Stomach (tissue), 9 donors: Measurements from ENCODE around the gene GUF1. TPM values are rescaled to one million over a fixed set of nuclear protein-coding genes. Genes with fewer than 3 reads are reported as not detected.

ENCODE experiments used
- DNase-seq, 2 donors: peaks; one replicate each; pipeline versions ENCODE4 v3.0.0 to v3.0.0-alpha.2; 2013 to 2019
- H3K27ac ChIP-seq, 5 donors: fragments of 200-600 bp in 4 of 5; sonication (generic) in 4 of 5; one replicate each; pipeline ENCODE4 v1.5.1; 2013 to 2019; ENCODE audit warnings: mild to moderate bottlenecking in 1 of 5, moderate library complexity in 1 of 5
- H3K27me3 ChIP-seq, 3 donors: fragments of 200-600 bp; sonication (generic); one replicate each; pipeline ENCODE4 v1.5.1; 2017 to 2019; ENCODE audit warnings: mixed run types in 1 of 3
- H3K36me3 ChIP-seq, 4 donors: fragments of 200-600 bp; sonication (generic); 1 replicate in 3 of 4; 2 replicates in 1 of 4; pipeline ENCODE4 v1.5.1; 2016 to 2019
- H3K4me1 ChIP-seq, 4 donors: fragments of 200-600 bp; sonication (generic); one replicate each; pipeline ENCODE4 v1.5.1; 2016 to 2019
- H3K4me3 ChIP-seq, 4 donors: fragments of 200-600 bp; sonication (generic) in 3 of 4; one replicate each; pipeline ENCODE4 v1.5.1; 2016 to 2019; ENCODE audit warnings: mild to moderate bottlenecking in 1 of 4
- H3K9me3 ChIP-seq, 4 donors: fragments of 200-600 bp; sonication (generic); one replicate each; pipeline ENCODE4 v1.5.1; 2016 to 2019
- EP300 ChIP-seq: sonication (generic); formaldehyde crosslinking; IDR thresholded peaks from one replicate; pipeline ENCODE4 v1.6.1; 2017; ENCODE audit warnings: antibody characterized with exemption
- POLR2A ChIP-seq, 4 donors: fragments of 450-650 bp; IDR thresholded peaks; one replicate each; pipeline ENCODE4 v1.6.1; 2016; ENCODE audit warnings: antibody characterized with exemption in 4 of 4, control low read depth in 2 of 4, mild to moderate bottlenecking in 1 of 4, moderate library complexity in 1 of 4
- POLR2AphosphoS5 ChIP-seq, 3 donors: sonication (generic); formaldehyde crosslinking; IDR thresholded peaks; one replicate each; pipeline ENCODE4 v1.6.1; 2016; ENCODE audit warnings: antibody characterized with exemption in 3 of 3
- WGBS, 5 donors: extraction: QIAGEN DNeasy Blood & Tissue Kit in 3 of 5; methylation state at CpG; one replicate each; pipeline versions ENCODE4 v1.1.5 to v1.1.7; 2013 to 2018; 5-methylcytosine and 5-hydroxymethylcytosine counted together
- intact Hi-C: fragments of 100-400 bp; cut with DNase I; formaldehyde crosslinking; loops from one replicate; pipeline ENCODE4 v1.15.1; 2023; ENCODE audit warnings: low total_unique reads
- polyA plus RNA-seq, 3 donors: library from polyadenylated mRNA; stranded (reverse); fragments of 200-250 nt; gene quantifications; one replicate each; pipeline ENCODE4 v1.2.3, GENCODE V29; 2013
- total RNA-seq, 5 donors: library from RNA; depleted of rRNA; stranded (reverse); fragments of >200 nt; gene quantifications; one replicate each; pipeline versions ENCODE4 v1.1.0 to v1.2.3, GENCODE V29; 2014 to 2016
- TF ChIP-seq, protein P1 (sequence below), 7 experiments: fragments of 450-650 bp in 4 of 7; fragments of 200-600 bp in 3 of 7; sonication (generic) in 3 of 7; IDR thresholded peaks; one replicate each; pipeline ENCODE4 v1.5.1; 2016 to 2019; ENCODE audit warnings: antibody characterized with exemption in 7 of 7, control low read depth in 2 of 7, mild to moderate bottlenecking in 1 of 7
- donor health status: healthy with polysubstance abuse.
- donor health status: Bipolar disorder and iron deficiency.
- donor health status: healthy.

The GUF1 gene
- total and polyA plus RNA-seq, 8 donors: 2.3 to 32.1 (median 10.8) TPM

DNA sequence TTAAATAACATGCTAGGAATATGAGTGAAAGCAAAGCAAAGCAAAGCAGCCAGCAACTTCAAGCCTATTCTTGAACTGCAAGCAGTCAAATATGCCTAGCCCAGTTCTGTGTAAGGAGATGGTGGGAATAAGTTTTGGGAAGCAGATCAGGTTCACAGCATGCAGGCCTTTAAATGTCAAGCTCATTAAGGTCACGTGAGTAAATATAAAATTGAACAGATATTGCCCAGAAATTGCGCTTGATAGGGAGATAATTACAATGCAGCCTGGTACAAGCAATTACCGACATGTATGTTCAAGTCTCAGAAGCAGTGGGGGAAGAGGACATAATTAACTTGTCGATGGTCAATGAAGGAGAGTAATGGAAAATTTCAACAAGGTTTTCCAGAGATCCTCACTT, 42.2 kb downstream of the GUF1 start:
- TF ChIP-seq, protein P1, sequence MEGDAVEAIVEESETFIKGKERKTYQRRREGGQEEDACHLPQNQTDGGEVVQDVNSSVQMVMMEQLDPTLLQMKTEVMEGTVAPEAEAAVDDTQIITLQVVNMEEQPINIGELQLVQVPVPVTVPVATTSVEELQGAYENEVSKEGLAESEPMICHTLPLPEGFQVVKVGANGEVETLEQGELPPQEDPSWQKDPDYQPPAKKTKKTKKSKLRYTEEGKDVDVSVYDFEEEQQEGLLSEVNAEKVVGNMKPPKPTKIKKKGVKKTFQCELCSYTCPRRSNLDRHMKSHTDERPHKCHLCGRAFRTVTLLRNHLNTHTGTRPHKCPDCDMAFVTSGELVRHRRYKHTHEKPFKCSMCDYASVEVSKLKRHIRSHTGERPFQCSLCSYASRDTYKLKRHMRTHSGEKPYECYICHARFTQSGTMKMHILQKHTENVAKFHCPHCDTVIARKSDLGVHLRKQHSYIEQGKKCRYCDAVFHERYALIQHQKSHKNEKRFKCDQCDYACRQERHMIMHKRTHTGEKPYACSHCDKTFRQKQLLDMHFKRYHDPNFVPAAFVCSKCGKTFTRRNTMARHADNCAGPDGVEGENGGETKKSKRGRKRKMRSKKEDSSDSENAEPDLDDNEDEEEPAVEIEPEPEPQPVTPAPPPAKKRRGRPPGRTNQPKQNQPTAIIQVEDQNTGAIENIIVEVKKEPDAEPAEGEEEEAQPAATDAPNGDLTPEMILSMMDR (IDR thresholded peaks at IDR 0.05): no peak
- no peak for TF ChIP-seq POLR2A (IDR thresholded peaks at IDR 0.05)
- TF ChIP-seq POLR2AphosphoS5 (IDR thresholded peaks at IDR 0.05): no peak
- TF ChIP-seq EP300: no peak
- WGBS, 5 donors: 80 to 87% (median 84%) methylated on average over 4 of the region's 4 CpGs
- Histone ChIP-seq H3K36me3 (no peaks in the 10 kb centered on the region), H3K27me3 (no peaks in the 10 kb centered on the region), H3K27ac (no peak overlapping the region), H3K9me3 (no peaks in the 10 kb centered on the region), H3K4me1 (peaks cover 0 to 26% (median 15%) of the 10 kb centered on the region in 4 donors), H3K4me3 (no peak overlapping the region)
- DNase-seq: peak in 1 of 2 donors; percentile 6
- intact Hi-C loops: no loop called here

DNA sequence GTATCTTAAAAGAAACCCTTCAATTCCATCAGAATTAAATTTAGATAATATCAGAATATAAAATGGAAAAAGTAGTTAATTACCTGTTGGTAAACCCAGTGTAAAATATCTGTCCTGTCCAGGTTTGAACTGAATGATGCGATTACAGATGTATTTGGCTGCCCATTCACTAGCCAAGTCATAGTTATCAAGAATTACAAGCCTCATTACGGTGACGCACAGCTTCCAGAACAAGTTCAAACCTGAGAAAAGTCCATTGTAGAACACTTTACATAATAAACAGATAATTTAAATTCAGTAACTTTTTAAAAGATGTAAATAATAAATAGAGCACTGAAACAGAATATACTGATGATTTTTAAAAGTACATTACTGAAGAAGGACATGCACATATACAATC, 43.8 kb downstream of the GUF1 start:
- Histone ChIP-seq H3K9me3 (no peaks in the 10 kb centered on the region), H3K4me3 (no peak overlapping the region), H3K27ac (no peak overlapping the region), H3K36me3 (no peaks in the 10 kb centered on the region), H3K4me1 (peaks cover 3 to 31% (median 17%) of the 10 kb centered on the region in 4 donors), H3K27me3 (no peaks in the 10 kb centered on the region)
- WGBS, 5 donors: 94 to 97% (median 95%) methylated on average over 3 of the region's 3 CpGs
- no peak for TF ChIP-seq EP300
- TF ChIP-seq, protein P1 (IDR thresholded peaks at IDR 0.05): no peak
- no peak for DNase-seq
- intact Hi-C loops: no loop called here

GRCh38 chr4:44725166-44725565, 46.9 kb downstream of the GUF1 start:
- Histone ChIP-seq H3K9me3 (no peaks in the 10 kb centered on the region), H3K36me3 (no peaks in the 10 kb centered on the region), H3K4me3 (peak overlapping the region; percentile 81 to 91 (median 83)), H3K27ac (peak overlapping the region in 1 of 5 donors; percentile 90), H3K4me1 (peaks cover 5 to 37% (median 22%) of the 10 kb centered on the region in 4 donors), H3K27me3 (no peaks in the 10 kb centered on the region)
- DNase-seq: peak in 1 of 2 donors; percentile 4
- TF ChIP-seq POLR2AphosphoS5 (IDR thresholded peaks at IDR 0.05) (no peak), POLR2A (IDR thresholded peaks at IDR 0.05) (no peak), EP300 (no peak)
- TF ChIP-seq, protein P1 (IDR thresholded peaks at IDR 0.05): no peak
- WGBS, 5 donors: 34 to 48% (median 40%) methylated on average over 6 of the region's 6 CpGs
- intact Hi-C loops: no loop called here

DNA sequence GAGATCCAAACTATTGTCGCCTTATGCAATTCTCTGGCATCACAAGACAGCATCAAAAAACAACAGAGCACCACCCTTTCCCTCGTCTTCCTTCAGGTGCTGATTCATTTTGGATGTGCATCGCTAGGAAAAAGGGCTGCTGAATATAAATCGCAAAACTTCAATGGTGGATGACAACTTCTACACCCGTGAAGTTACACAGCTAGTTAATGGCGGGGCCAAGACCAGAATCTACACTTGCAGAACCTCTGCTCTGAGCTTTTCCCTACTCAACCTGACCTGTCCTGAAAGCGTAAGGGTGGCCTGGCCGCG, 47.5 kb downstream of the GUF1 start:
- intact Hi-C loops: no loop called here
- no peaks in the 10 kb centered on the region for H3K27me3 ChIP-seq
- 0 to 2% (median 2%) methylated on average over 9 of the region's 9 CpGs for whole genome bisulfite sequencing, 5 donors
- H3K36me3 ChIP-seq: no peaks in the 10 kb centered on the region
- H3K27ac ChIP-seq: peak overlapping the region; percentile 72 to 90 (median 86)
- TF ChIP-seq POLR2AphosphoS5 (IDR thresholded peaks at IDR 0.05) (no peak), EP300 (no peak), POLR2A (IDR thresholded peaks at IDR 0.05) (no peak)
- TF ChIP-seq, protein P1 (IDR thresholded peaks at IDR 0.05): no peak
- peak overlapping the region; percentile 81 to 91 (median 83) for H3K4me3 ChIP-seq
- peaks cover 5 to 37% (median 22%) of the 10 kb centered on the region in 4 donors for H3K4me1 ChIP-seq
- DNase-seq: no peak
- H3K9me3 ChIP-seq: no peaks in the 10 kb centered on the region
